ES-I3 (cell line): ENCODE results near the gene C4orf17.
"Not testable (repeated sequence)": the region's sequence is repeated elsewhere in the genome, so short reads cannot be mapped to it uniquely, and the experiment has no call there.

Experiments used
- H3K36me3 ChIP-seq: 2 replicates; pipeline ENCODE4 v1.6.1; 2013; ENCODE audit warnings: mild to moderate bottlenecking, low read length, control low read depth, moderate library complexity; ENCODE audit not compliant: insufficient read depth
- H3K4me1 ChIP-seq: 2 replicates; pipeline ENCODE4 v1.6.1; 2013; ENCODE audit warnings: mild to moderate bottlenecking, control low read depth, low read length; ENCODE audit not compliant: insufficient read depth
- H3K9ac ChIP-seq: 2 replicates; pipeline ENCODE4 v1.6.1; 2013; ENCODE audit warnings: low read depth, mild to moderate bottlenecking, low read length, moderate library complexity
- H3K9me3 ChIP-seq: 2 replicates; pipeline ENCODE4 v1.6.1; 2013; ENCODE audit warnings: mild to moderate bottlenecking, low read length, moderate library complexity; ENCODE audit not compliant: control insufficient read depth, insufficient read depth

The C4orf17 gene

GRCh38 chr4:99510721-99511120 lies at the start of gene C4orf17:
Gene C4orf17 (plus strand): TSS chr4:99511021. CDS start chr4:99513082, 2,061 bp downstream.
- no peaks in the 10 kb centered on the region for H3K4me1 ChIP-seq
- no peaks in the 10 kb centered on the region for H3K36me3 ChIP-seq
- no peaks in the 10 kb centered on the region for H3K9me3 ChIP-seq
- H3K9ac ChIP-seq = no peak within 1 kb of the TSS

GRCh38 chr4:99461623-99462401 lies 49.0 kb upstream of the C4orf17 start:
- no peaks in the 10 kb centered on the region for H3K36me3 ChIP-seq
- no peaks in the 10 kb centered on the region for H3K9me3 ChIP-seq
- H3K4me1 ChIP-seq = peaks cover 8% of the 10 kb centered on the region
- H3K9ac ChIP-seq = no peak overlapping the region

- no peaks in the 10 kb centered on the region for H3K9me3 ChIP-seq
- no peaks in the 10 kb centered on the region for H3K36me3 ChIP-seq
- peaks cover 8% of the 10 kb centered on the region for H3K4me1 ChIP-seq
- H3K9ac ChIP-seq = no peak overlapping the region
Measured at GRCh38 chr4:99462875-99463464, 47.9 kb upstream of the C4orf17 start.

GRCh38 chr4:99463566-99463965 lies 47.3 kb upstream of the C4orf17 start:
- H3K36me3 ChIP-seq = no peaks in the 10 kb centered on the region
- H3K9ac ChIP-seq = no peak overlapping the region
- H3K9me3 ChIP-seq = no peaks in the 10 kb centered on the region
- H3K4me1 ChIP-seq = peaks cover 8% of the 10 kb centered on the region

DNA sequence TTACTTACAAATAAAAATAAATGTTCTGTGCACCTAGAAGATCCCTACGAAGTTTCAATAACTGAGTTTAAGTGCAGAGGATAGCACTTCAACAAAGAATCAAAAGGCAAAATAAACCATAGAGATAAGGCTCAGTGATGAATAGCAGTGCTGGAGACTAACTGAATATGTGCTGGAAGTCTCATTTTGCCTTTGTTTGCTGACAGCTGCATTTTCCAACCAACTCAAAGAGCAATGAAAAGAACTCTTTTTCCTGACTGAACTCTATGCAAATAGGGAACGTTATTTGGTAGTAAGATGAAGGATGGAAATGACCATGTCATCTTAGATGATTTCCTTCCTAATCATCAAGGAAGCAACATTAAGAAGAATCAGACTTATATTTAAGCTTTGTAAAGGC lies 42.9 kb upstream of the C4orf17 start:
- H3K36me3 ChIP-seq = no peaks in the 10 kb centered on the region

DNA sequence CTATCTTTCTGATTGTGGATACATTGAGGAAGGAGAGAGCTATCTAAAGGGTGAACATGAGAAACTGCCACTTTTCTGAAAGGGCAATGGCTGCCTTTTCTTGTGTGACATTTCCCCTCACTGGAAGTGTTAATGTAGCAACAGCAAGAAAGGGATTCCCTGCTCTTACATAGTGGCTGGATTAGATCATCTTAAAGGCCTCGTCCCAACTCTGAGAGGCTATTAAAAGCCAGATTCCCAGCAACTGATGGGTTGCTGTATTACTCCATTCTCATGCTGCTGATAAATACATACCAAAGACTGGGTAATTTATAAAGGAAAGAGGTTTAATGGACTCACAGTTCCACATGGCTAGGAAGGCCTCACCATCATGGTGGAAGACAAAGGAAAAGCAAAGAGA lies 41.9 kb upstream of the C4orf17 start:
- H3K9me3 ChIP-seq = no peaks in the 10 kb centered on the region
- no peaks in the 10 kb centered on the region for H3K4me1 ChIP-seq
- no peak overlapping the region for H3K9ac ChIP-seq
- no peaks in the 10 kb centered on the region for H3K36me3 ChIP-seq

More for the DNA sequence above, 42.9 kb upstream of the C4orf17 start:
- no peak overlapping the region for H3K9ac ChIP-seq
- H3K9me3 ChIP-seq = no peaks in the 10 kb centered on the region
- H3K4me1 ChIP-seq = no peaks in the 10 kb centered on the region

GRCh38 chr4:99471349-99471748 lies 39.5 kb upstream of the C4orf17 start:
- Histone ChIP-seq H3K36me3 (no peaks in the 10 kb centered on the region), H3K9me3 (no peaks in the 10 kb centered on the region), H3K9ac (no peak overlapping the region), H3K4me1 (no peaks in the 10 kb centered on the region)

DNA sequence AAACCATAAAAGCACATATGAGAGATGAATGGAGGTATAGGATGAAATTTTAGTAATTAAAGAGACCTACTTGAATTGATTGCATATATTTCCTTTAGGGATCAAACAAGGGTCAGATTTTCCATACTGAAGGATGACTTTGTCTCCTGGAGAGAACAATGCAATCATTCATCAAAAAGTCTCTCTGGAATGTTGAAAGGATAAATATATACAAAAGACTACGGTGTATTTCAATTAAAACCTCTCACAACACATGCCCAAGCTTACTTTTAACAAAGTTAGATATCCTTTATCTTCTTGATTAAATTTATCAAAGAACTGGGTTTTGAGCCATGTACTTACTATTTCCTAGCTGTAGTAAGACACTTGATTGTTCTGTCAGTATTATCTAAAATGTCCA lies 38.9 kb upstream of the C4orf17 start:
- Histone ChIP-seq H3K9ac (no peak overlapping the region), H3K36me3 (no peaks in the 10 kb centered on the region), H3K9me3 (no peaks in the 10 kb centered on the region), H3K4me1 (no peaks in the 10 kb centered on the region)

- Histone ChIP-seq H3K4me1 (no peaks in the 10 kb centered on the region), H3K9me3 (no peaks in the 10 kb centered on the region), H3K9ac (no peak overlapping the region), H3K36me3 (no peaks in the 10 kb centered on the region)
Measured at GRCh38 chr4:99473131-99473530, 37.7 kb upstream of the C4orf17 start.

DNA sequence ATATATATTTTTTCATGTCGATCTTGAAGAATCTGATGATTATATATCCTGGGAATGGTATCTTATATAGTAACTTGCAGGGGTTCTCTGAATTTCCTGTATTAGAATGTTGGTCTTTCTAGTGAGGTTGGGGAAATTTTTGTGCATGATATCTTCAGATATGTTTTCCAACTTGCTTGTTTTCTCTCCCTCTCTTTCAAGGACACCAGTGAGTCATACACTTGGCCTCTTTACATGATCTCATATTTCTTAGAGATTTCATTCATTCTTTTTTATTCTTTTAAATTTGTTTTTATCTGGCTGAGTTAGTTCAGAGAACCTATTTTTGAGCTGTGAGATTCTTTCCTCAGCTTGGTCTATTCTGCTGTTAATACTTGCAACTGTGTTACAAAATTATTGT lies 27.2 kb upstream of the C4orf17 start:
- no peak overlapping the region for H3K9ac ChIP-seq
- no peaks in the 10 kb centered on the region for H3K4me1 ChIP-seq
- H3K9me3 ChIP-seq = peaks cover 13% of the 10 kb centered on the region; the same call in 1 of the 2 replicates
- H3K36me3 ChIP-seq = no peaks in the 10 kb centered on the region

DNA sequence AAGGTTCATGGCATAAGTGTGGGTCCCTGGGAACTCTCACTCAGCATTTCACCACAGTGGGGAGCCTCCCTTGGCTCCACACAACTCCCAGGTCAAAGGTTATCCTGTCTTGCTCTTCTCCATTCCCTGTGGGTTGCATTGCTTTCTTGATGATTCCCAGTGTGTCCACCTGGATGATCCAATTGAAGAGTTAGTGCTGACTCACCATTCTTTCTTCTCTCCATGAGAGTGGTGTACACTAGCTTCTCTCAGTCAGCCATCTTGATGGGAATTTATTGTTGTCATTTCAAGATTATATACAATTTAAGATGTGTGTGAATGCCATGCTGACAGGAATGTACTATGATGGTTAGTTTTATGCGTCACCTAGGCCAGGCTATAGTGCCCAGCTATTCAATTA lies 25.6 kb upstream of the C4orf17 start:
- H3K4me1 ChIP-seq = no peaks in the 10 kb centered on the region
- no peak overlapping the region for H3K9ac ChIP-seq
- H3K9me3 ChIP-seq = peaks cover 13% of the 10 kb centered on the region; the same call in 1 of the 2 replicates

DNA sequence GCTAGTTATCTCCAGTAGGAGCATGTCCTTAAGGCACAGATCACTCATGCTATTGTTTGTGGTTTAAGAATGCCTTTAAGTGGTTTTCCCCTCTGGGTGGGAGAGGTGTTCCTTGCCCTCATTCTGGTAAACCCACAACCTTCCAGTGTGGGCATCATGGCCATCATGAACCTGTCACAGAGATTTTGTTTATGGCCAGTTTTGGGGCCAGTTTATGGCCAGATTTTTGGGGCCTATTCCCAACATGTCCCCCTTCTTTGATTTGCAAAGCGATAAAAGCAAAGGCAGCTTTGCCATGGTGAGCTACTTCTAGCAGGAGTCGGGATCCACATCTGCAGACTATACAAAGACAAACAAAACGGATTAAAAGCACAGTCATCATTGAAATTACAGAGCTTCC lies 24.2 kb upstream of the C4orf17 start:
- H3K36me3 ChIP-seq, H3K9ac ChIP-seq, H3K4me1 ChIP-seq: not testable (repeated sequence)
- peaks cover 13% of the 10 kb centered on the region; the same call in 1 of the 2 replicates for H3K9me3 ChIP-seq

More for the DNA sequence above, 25.6 kb upstream of the C4orf17 start:
- no peaks in the 10 kb centered on the region for H3K36me3 ChIP-seq

DNA sequence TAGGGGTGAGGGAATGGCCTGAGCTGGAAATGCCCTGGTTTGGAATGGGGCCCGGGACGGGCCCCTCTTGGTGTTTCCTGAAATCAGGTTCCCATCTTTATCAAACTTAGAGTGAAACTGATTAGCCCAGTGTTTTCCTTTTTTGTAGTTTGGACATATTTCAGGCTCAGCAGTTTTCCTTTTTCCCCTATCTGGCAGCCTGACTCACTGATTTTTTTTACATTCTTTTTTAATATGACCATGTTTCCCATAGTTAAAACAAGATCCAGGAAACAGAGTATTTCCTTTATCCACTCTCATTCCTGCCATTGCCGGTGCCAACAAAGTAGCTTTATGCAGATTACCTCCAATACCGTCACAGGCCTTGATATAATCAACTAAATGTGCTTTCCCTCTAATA lies 20.5 kb upstream of the C4orf17 start:
- Histone ChIP-seq H3K9me3 (peaks cover 13% of the 10 kb centered on the region; the same call in 1 of the 2 replicates), H3K36me3 (no peaks in the 10 kb centered on the region), H3K4me1 (no peaks in the 10 kb centered on the region), H3K9ac (no peak overlapping the region)

DNA sequence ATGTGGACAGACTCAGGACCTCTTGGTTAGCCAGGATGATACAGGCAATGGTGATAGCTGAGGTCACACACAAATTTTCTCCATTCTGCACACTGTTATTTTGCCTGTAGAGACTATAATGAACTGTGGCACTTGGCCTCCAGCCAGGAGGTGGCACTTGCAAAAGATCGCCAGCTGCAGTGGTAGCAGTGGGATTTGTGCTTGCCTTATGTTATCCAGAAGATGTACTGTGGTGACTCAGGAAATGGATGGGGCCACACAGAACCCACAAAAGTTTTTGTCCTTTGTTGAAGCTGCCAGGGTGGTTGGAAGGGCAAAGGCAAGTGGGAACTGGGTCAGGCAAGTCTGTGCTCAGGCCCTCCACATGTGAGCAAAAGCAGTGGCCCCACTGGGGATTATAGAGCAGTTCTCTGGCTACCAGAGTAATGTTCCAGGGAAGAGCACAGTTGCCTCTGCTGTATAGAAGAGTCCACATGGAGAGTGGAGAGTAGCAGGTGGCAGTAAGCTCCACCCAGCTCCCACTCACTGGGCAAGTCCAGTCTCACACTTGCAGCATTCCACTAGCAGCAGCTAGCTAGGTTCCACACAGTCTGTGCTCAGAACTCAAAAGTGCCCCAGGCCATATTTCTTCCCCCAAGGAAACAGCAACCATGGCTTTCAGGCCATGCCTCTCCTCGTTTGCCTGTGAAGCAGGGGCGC lies 5.9 kb upstream of the C4orf17 start:
- no peaks in the 10 kb centered on the region for H3K36me3 ChIP-seq
- H3K9ac ChIP-seq = no peak overlapping the region
- no peaks in the 10 kb centered on the region for H3K4me1 ChIP-seq
- H3K9me3 ChIP-seq = no peaks in the 10 kb centered on the region

DNA sequence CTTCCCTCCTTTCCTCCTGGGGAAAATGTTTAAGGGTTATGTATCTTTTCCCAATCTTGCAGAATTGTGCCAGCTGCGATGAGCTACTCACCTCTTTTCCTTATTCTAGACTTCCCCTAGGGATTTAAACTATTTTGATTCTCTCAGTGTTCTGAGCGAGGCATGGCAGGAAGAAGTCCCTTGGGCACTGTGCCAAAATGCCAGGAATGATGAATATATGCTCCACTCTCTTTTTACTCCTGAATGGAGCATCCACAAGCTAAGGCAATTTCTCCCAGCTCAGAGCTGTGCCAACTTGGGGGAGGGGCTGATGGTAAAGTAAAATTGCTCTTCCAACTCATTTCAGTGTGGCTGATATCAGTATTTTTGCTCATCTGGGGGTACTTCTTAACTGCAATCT lies 4.0 kb upstream of the C4orf17 start:
- no peaks in the 10 kb centered on the region for H3K4me1 ChIP-seq
- no peak overlapping the region for H3K9ac ChIP-seq
- H3K36me3 ChIP-seq = no peaks in the 10 kb centered on the region
- H3K9me3 ChIP-seq = no peaks in the 10 kb centered on the region
